CD14-positive monocyte (primary cell): ENCODE data around the gene ZC3H4. TPM values are rescaled to one million over a fixed set of nuclear protein-coding genes. Genes with fewer than 3 reads are reported as not detected.
"Not testable (repeated sequence)": the region's sequence is repeated elsewhere in the genome, so short reads cannot be mapped to it uniquely, and the experiment has no call there.

ENCODE experiments used
- DNase-seq, 3 donors: peaks; one replicate each; pipeline ENCODE4 v3.0.0-alpha.2; 2011 to 2022
- H2AFZ ChIP-seq: 2 replicates; pipeline ENCODE4 v1.6.0; 2012; ENCODE audit warnings: mild to moderate bottlenecking, low read depth, low read length, inconsistent platforms; ENCODE audit not compliant: insufficient read depth, poor library complexity, severe bottlenecking
- H3K27ac ChIP-seq, 2 donors: 1 replicate in 1 of 2; 2 replicates in 1 of 2; pipeline ENCODE4 v1.5.1; 2012 to 2013; ENCODE audit warnings: low read length in 2 of 2, control low read depth in 1 of 2, inconsistent platforms in 1 of 2, low read depth in 1 of 2, mild to moderate bottlenecking in 1 of 2
- H3K27me3 ChIP-seq, 2 donors: one replicate each; pipeline versions ENCODE4 v1.6.0 to v1.6.1; 2011 to 2013; ENCODE audit warnings: low read length in 2 of 2; ENCODE audit not compliant: control insufficient read depth in 2 of 2, insufficient read depth in 2 of 2
- H3K36me3 ChIP-seq, 2 donors: replicated peaks in 1 of 2; 1 replicate in 1 of 2; 2 replicates in 1 of 2; pipeline versions ENCODE4 v1.5.1 to v1.6.1; 2012 to 2013; ENCODE audit warnings: low read length in 2 of 2, control low read depth in 1 of 2, inconsistent platforms in 1 of 2, mild to moderate bottlenecking in 1 of 2; ENCODE audit not compliant: insufficient read depth in 2 of 2, control insufficient read depth in 1 of 2
- H3K4me1 ChIP-seq, 2 donors: 1 replicate in 1 of 2; 2 replicates in 1 of 2; pipeline versions ENCODE4 v1.5.1 to v1.6.1; 2012 to 2013; ENCODE audit warnings: low read length in 2 of 2, control low read depth in 1 of 2, inconsistent platforms in 1 of 2, mild to moderate bottlenecking in 1 of 2, moderate library complexity in 1 of 2; ENCODE audit not compliant: insufficient read depth in 2 of 2, control insufficient read depth in 1 of 2
- H3K4me2 ChIP-seq: replicated peaks from 2 replicates; pipeline ENCODE3; 2012; ENCODE audit warnings: low read length, moderate library complexity, mild to moderate bottlenecking; ENCODE audit not compliant: poor library complexity, severe bottlenecking; ENCODE audit errors: extremely low read depth
- H3K4me3 ChIP-seq, 3 experiments: fragments of 200-600 bp in 1 of 3; sonication (generic) in 1 of 3; replicated peaks in 1 of 3; 1 replicate in 2 of 3; 2 replicates in 1 of 3; pipeline ENCODE4 v1.5.1; 2011 to 2013; ENCODE audit warnings: low read length in 3 of 3, mild to moderate bottlenecking in 3 of 3, control low read depth in 2 of 3, low read depth in 2 of 3, inconsistent platforms in 1 of 3, moderate library complexity in 1 of 3
- H3K79me2 ChIP-seq: 2 replicates; pipeline ENCODE4 v1.6.0; 2012; ENCODE audit warnings: mild to moderate bottlenecking, control low read depth, inconsistent platforms, low read length, moderate library complexity; ENCODE audit not compliant: insufficient read depth
- H3K9ac ChIP-seq: 2 replicates; pipeline ENCODE4 v1.6.0; 2017; ENCODE audit warnings: low read length, mild to moderate bottlenecking; ENCODE audit not compliant: insufficient read depth, poor library complexity, severe bottlenecking
- H3K9me3 ChIP-seq, 2 donors: replicated peaks in 1 of 2; 1 replicate in 1 of 2; 2 replicates in 1 of 2; pipeline versions ENCODE4 v1.5.1 to v1.6.1; 2012 to 2013; ENCODE audit warnings: low read length in 2 of 2, control low read depth in 1 of 2; ENCODE audit not compliant: control insufficient read depth in 1 of 2, insufficient read depth in 1 of 2
- H4K20me1 ChIP-seq: 2 replicates; pipeline ENCODE4 v1.6.0; 2012; ENCODE audit warnings: mild to moderate bottlenecking, low read length, control low read depth, moderate library complexity; ENCODE audit not compliant: insufficient read depth
- H3K27ac Mint-ChIP-seq, 7 donors: one replicate each; pipeline ENCODE4 v1.8.0; 2020; ENCODE audit warnings: mild to moderate bottlenecking in 7 of 7, mixed read lengths in 7 of 7, moderate library complexity in 6 of 7, inconsistent platforms in 2 of 7
- H3K27me3 Mint-ChIP-seq, 3 donors: one replicate each; pipeline ENCODE4 v1.8.0; 2021 to 2022; ENCODE audit warnings: low read depth in 3 of 3, mild to moderate bottlenecking in 3 of 3, mixed read lengths in 3 of 3, moderate library complexity in 3 of 3, inconsistent platforms in 1 of 3
- H3K36me3 Mint-ChIP-seq, 2 donors: one replicate each; pipeline ENCODE4 v1.8.0; 2020; ENCODE audit warnings: mixed read lengths in 2 of 2, inconsistent platforms in 1 of 2, mild to moderate bottlenecking in 1 of 2
- H3K4me1 Mint-ChIP-seq: one replicate; pipeline ENCODE4 v1.8.0; 2020; ENCODE audit warnings: mild to moderate bottlenecking, mixed read lengths
- H3K4me3 Mint-ChIP-seq, 2 donors: one replicate each; pipeline ENCODE4 v1.8.0; 2020; ENCODE audit warnings: mild to moderate bottlenecking in 2 of 2, mixed read lengths in 2 of 2, moderate library complexity in 1 of 2
- H3K9me3 Mint-ChIP-seq, 7 donors: one replicate each; pipeline ENCODE4 v1.8.0; 2020 to 2022; ENCODE audit warnings: mixed read lengths in 7 of 7, mild to moderate bottlenecking in 6 of 7, moderate library complexity in 6 of 7, inconsistent platforms in 2 of 7
- CTCF ChIP-seq: fragments of 200-600 bp; IDR thresholded peaks from one replicate; pipeline ENCODE4 v1.8.0; 2022; ENCODE audit warnings: antibody characterized with exemption, mild to moderate bottlenecking
- WGBS: methylation state at CpG from one replicate; pipeline ENCODE4 v1.1.5; 2013; ENCODE audit warnings: missing lambda C conversion rate; ENCODE audit not compliant: insufficient coverage; 5-methylcytosine and 5-hydroxymethylcytosine counted together
- intact Hi-C, 2 donors: fragments of 100-400 bp; cut with micrococcal nuclease; formaldehyde crosslinking; loops; one replicate each; pipeline versions ENCODE4 v1.15.0 to v1.15.1; 2023
- polyA plus RNA-seq, 3 donors: library from polyadenylated mRNA; depleted of rRNA in 1 of 3; unstranded in 2 of 3; stranded (reverse) in 1 of 3; fragments of 300-500 nt in 2 of 3; fragments of >200 nt in 1 of 3; fragmentation: Illumina TruSeq in 2 of 3; gene quantifications; 1 replicate in 2 of 3; 2 replicates in 1 of 3; pipeline ENCODE4 v1.2.3, GENCODE V29; 2012 to 2021

Gene ZC3H4
- polyA plus RNA-seq, 3 donors: 0.24 to 9.9 (median 0.60) TPM

GRCh38 chr19:47142779-47143178 lies 29.2 kb upstream of the ZC3H4 start:
- Histone ChIP-seq H3K27ac (no peak overlapping the region), H3K4me1 (no peaks in the 10 kb centered on the region), H2AFZ (no peak overlapping the region), H3K9me3 (no peaks in the 10 kb centered on the region), H3K4me3 (no peak overlapping the region), H3K4me2 (no peak overlapping the region), H3K79me2 (peaks cover 64% of the 10 kb centered on the region), H4K20me1 (peaks cover 3% of the 10 kb centered on the region), H3K9ac (no peak overlapping the region), H3K36me3 (peaks cover 48 to 53% of the 10 kb centered on the region in 2 donors), H3K27me3 (no peaks in the 10 kb centered on the region)
- H3K36me3 Mint-ChIP-seq: peaks cover 48 to 77% of the 10 kb centered on the region in 2 donors
- H3K9me3 Mint-ChIP-seq: peaks cover 0 to 2% (median 0%) of the 10 kb centered on the region in 7 donors
- intact Hi-C loops: loop anchor here in 1 of 2 donors (10.0 kb wide), 1 partner anchor 62 kb away; no protein-coding TSS in a partner anchor
- no peak for DNase-seq
- WGBS: 100% methylated on average over 3 of the region's 5 CpGs
- H3K27me3 Mint-ChIP-seq: peaks cover 0 to 1% (median 0%) of the 10 kb centered on the region in 3 donors
- H3K4me1 Mint-ChIP-seq: peaks cover 8% of the 10 kb centered on the region
- peak overlapping the region in 1 of 7 donors; percentile 55 for H3K27ac Mint-ChIP-seq
- no peak overlapping the region for H3K4me3 Mint-ChIP-seq
- TF ChIP-seq CTCF: no peak

- Mint-ChIP-seq H3K4me1 (peaks cover 8% of the 10 kb centered on the region), H3K27me3 (peaks cover 0 to 1% (median 0%) of the 10 kb centered on the region in 3 donors), H3K4me3 (no peak overlapping the region), H3K27ac (peak overlapping the region in 1 of 7 donors; percentile 82), H3K36me3 (peaks cover 44 to 78% of the 10 kb centered on the region in 2 donors), H3K9me3 (peaks cover 0 to 2% (median 0%) of the 10 kb centered on the region in 7 donors)
- H3K9ac ChIP-seq: no peak overlapping the region
- peaks cover 6% of the 10 kb centered on the region for H4K20me1 ChIP-seq
- intact Hi-C loops: loop anchor here in 1 of 2 donors (10.0 kb wide), 1 partner anchor 63 kb away; no protein-coding TSS in a partner anchor
- no peaks in the 10 kb centered on the region for H3K4me1 ChIP-seq
- H3K4me2 ChIP-seq: no peak overlapping the region
- no peak for TF ChIP-seq CTCF
- H3K27me3 ChIP-seq: no peaks in the 10 kb centered on the region
- peaks cover 44 to 51% of the 10 kb centered on the region in 2 donors for H3K36me3 ChIP-seq
- no peak overlapping the region for H3K27ac ChIP-seq
- DNase-seq: no peak
- peaks cover 72% of the 10 kb centered on the region for H3K79me2 ChIP-seq
- no peak overlapping the region for H3K4me3 ChIP-seq
- no peaks in the 10 kb centered on the region for H3K9me3 ChIP-seq
- no peak overlapping the region for H2AFZ ChIP-seq
These were observed 28.1 kb upstream of the ZC3H4 start for GRCh38 chr19:47141695-47142094.

GRCh38 chr19:47141252-47141651 lies 27.7 kb upstream of the ZC3H4 start:
- Mint-ChIP-seq H3K27ac (peak overlapping the region in 4 of 7 donors; percentile 37 to 82 (median 61)), H3K36me3 (peaks cover 39 to 74% of the 10 kb centered on the region in 2 donors)
- not testable (repeated sequence) for H3K4me1 ChIP-seq, H3K4me3 Mint-ChIP-seq, H3K4me3 ChIP-seq, H2AFZ ChIP-seq, H3K9me3 Mint-ChIP-seq, H3K9me3 ChIP-seq, H3K27ac ChIP-seq, H3K4me1 Mint-ChIP-seq, H3K9ac ChIP-seq, H3K27me3 Mint-ChIP-seq, H3K27me3 ChIP-seq, DNase-seq, H3K4me2 ChIP-seq
- intact Hi-C loops: loop anchor here in 1 of 2 donors (10.0 kb wide), 1 partner anchor 64 kb away; no protein-coding TSS in a partner anchor
- 95% methylated on average over 2 of the region's 7 CpGs for WGBS
- peaks cover 10% of the 10 kb centered on the region for H4K20me1 ChIP-seq
- peaks cover 75% of the 10 kb centered on the region for H3K79me2 ChIP-seq
- peaks cover 40 to 46% of the 10 kb centered on the region in 2 donors for H3K36me3 ChIP-seq
